Activated CD4-positive, alpha-beta T cell treated with anti-CD3 and anti-CD28 coated beads, Interleukin-2, amount 10 ng/mL, durations not matched to agents 7 days and 5 days (primary cell): ENCODE measurements around the gene HSH2D. TPM values are rescaled to one million over a fixed set of nuclear protein-coding genes. Genes with fewer than 3 reads are reported as not detected.

Source experiments
- total RNA-seq, 2 experiments: library from RNA; stranded (reverse); gene quantifications; one replicate each; pipeline ENCODE4 v1.2.3, GENCODE V29; 2021

The HSH2D gene
- total RNA-seq, 2 experiments from 2014 or later, result 70.7 to 76.9 TPM

Other genes starting within 250 kb of the HSH2D start
- not detected for gene CYP4F2, start 245.6 kb upstream of the HSH2D start, total RNA-seq
- not detected for gene CYP4F11, start 209.2 kb upstream of the HSH2D start, total RNA-seq
- not detected for gene OR10H4, start 194.7 kb upstream of the HSH2D start, total RNA-seq
- gene TPM4, start 67.2 kb upstream of the HSH2D start, total RNA-seq, result 100 to 1,000 TPM; 422 to 485 TPM
- gene RAB8A, start 31.8 kb upstream of the HSH2D start, total RNA-seq, result 100 to 1,000 TPM; 167 to 175 TPM
- gene CIB3, start 29.8 kb downstream of the HSH2D start, total RNA-seq, result not detected
- gene FAM32A, start 41.7 kb downstream of the HSH2D start, total RNA-seq, result 10 to 100 TPM; 64.1 to 76.8 TPM
- gene AP1M1, start 54.2 kb downstream of the HSH2D start, total RNA-seq, result 100 to 1,000 TPM; 129 to 150 TPM
- 100 to 1,000 TPM; 253 to 255 TPM for gene KLF2, start 181.1 kb downstream of the HSH2D start, total RNA-seq